RWPE2 (cell line): ENCODE measurements around the gene FBXL7.

ENCODE experiments used
- ATAC-seq: fragments of 200-7000 bp; cut with Tn5 transposase; 3 replicates; pipeline ENCODE4 v1.9.1; 2021; ENCODE audit warnings: low read depth
- DNase-seq: peaks from one replicate; pipeline ENCODE4 v3.0.0-alpha.2; 2020; ENCODE audit warnings: low spot score
- H3K27ac ChIP-seq: fragments of 450-650 bp; 2 replicates; pipeline ENCODE4 v1.5.1; 2017; ENCODE audit warnings: mild to moderate bottlenecking; ENCODE audit not compliant: poor library complexity, severe bottlenecking
- H3K27me3 ChIP-seq: fragments of 250-450 bp; sonication (Bioruptor Pico); 2 replicates; pipeline ENCODE4 v1.5.1; 2021; ENCODE audit warnings: mild to moderate bottlenecking, moderate library complexity; ENCODE audit not compliant: insufficient read depth, poor library complexity, severe bottlenecking
- H3K36me3 ChIP-seq: fragments of 250-450 bp; sonication (Bioruptor Pico); 2 replicates; pipeline ENCODE4 v1.5.1; 2020; ENCODE audit warnings: low read depth, mild to moderate bottlenecking, moderate library complexity
- H3K4me1 ChIP-seq: fragments of 250-450 bp; sonication (Bioruptor Pico); 2 replicates; pipeline ENCODE4 v1.5.1; 2021; ENCODE audit warnings: mild to moderate bottlenecking, moderate library complexity; ENCODE audit not compliant: insufficient read depth, poor library complexity, severe bottlenecking
- H3K4me3 ChIP-seq: fragments of 250-450 bp; sonication (Bioruptor Pico); 2 replicates; pipeline ENCODE4 v1.5.1; 2021; ENCODE audit warnings: mild to moderate bottlenecking, moderate library complexity; ENCODE audit not compliant: severe bottlenecking
- H3K9me3 ChIP-seq: fragments of 250-450 bp; sonication (Bioruptor Pico); 2 replicates; pipeline ENCODE4 v1.5.1; 2021; ENCODE audit warnings: mild to moderate bottlenecking, moderate library complexity; ENCODE audit not compliant: severe bottlenecking
- CTCF ChIP-seq: fragments of 450-650 bp; IDR thresholded peaks from one replicate; pipeline ENCODE4 v1.5.1; 2017; ENCODE audit warnings: mild to moderate bottlenecking, moderate library complexity; ENCODE audit not compliant: poor library complexity, severe bottlenecking

Gene FBXL7

GRCh38 chr5:15718421-15719179, 218.6 kb downstream of the FBXL7 start:
- H3K36me3 ChIP-seq, result no peaks in the 10 kb centered on the region
- no peak for ATAC-seq
- H3K4me3 ChIP-seq, result no peak overlapping the region
- no peaks in the 10 kb centered on the region for H3K27me3 ChIP-seq
- no peak for DNase-seq
- no peaks in the 10 kb centered on the region for H3K9me3 ChIP-seq
- TF ChIP-seq CTCF, result no peak
- H3K27ac ChIP-seq, result no peak overlapping the region
- no peaks in the 10 kb centered on the region for H3K4me1 ChIP-seq

- no peak for TF ChIP-seq CTCF
- Histone ChIP-seq H3K27ac (no peak overlapping the region), H3K4me3 (no peak overlapping the region), H3K36me3 (no peaks in the 10 kb centered on the region), H3K4me1 (no peaks in the 10 kb centered on the region), H3K27me3 (no peaks in the 10 kb centered on the region), H3K9me3 (no peaks in the 10 kb centered on the region)
- ATAC-seq (peak; percentile 48; the same call in 1 of the 3 replicates), DNase-seq (no peak)
These were observed 219.8 kb downstream of the FBXL7 start for GRCh38 chr5:15719784-15720183.

- ATAC-seq (no peak), DNase-seq (no peak)
- no peak for TF ChIP-seq CTCF
- H3K4me1 ChIP-seq, result no peaks in the 10 kb centered on the region
- H3K36me3 ChIP-seq, result no peaks in the 10 kb centered on the region
- H3K27ac ChIP-seq, result no peak overlapping the region
- H3K27me3 ChIP-seq, result no peaks in the 10 kb centered on the region
- no peaks in the 10 kb centered on the region for H3K9me3 ChIP-seq
- H3K4me3 ChIP-seq, result no peak overlapping the region
These were observed 220.5 kb downstream of the FBXL7 start for GRCh38 chr5:15720515-15720914.

GRCh38 chr5:15722305-15722704, 222.3 kb downstream of the FBXL7 start:
- Histone ChIP-seq H3K4me1 (no peaks in the 10 kb centered on the region), H3K27ac (no peak overlapping the region), H3K9me3 (no peaks in the 10 kb centered on the region), H3K27me3 (no peaks in the 10 kb centered on the region), H3K4me3 (no peak overlapping the region), H3K36me3 (no peaks in the 10 kb centered on the region)
- no peak for TF ChIP-seq CTCF
- no peak for DNase-seq
- no peak for ATAC-seq

GRCh38 chr5:15727375-15727774, 227.4 kb downstream of the FBXL7 start:
- DNase-seq (no peak), ATAC-seq (no peak)
- Histone ChIP-seq H3K27me3 (no peaks in the 10 kb centered on the region), H3K9me3 (peaks cover under 1% of the 10 kb centered on the region), H3K4me1 (no peaks in the 10 kb centered on the region), H3K4me3 (no peak overlapping the region), H3K36me3 (no peaks in the 10 kb centered on the region), H3K27ac (no peak overlapping the region)
- no peak for TF ChIP-seq CTCF
